Prostate gland (tissue), 2 donors: ENCODE results near the gene CSNK1G1. TPM values are rescaled to one million over a fixed set of nuclear protein-coding genes. Genes with fewer than 3 reads are reported as not detected.

Experiments used
- DNase-seq: peaks from one replicate; pipeline ENCODE4 v3.0.0-alpha.2; 2019; ENCODE audit warnings: low spot score
- H3K27ac ChIP-seq, 2 donors: fragments of 200-600 bp; sonication (generic); 2 replicates each; pipeline ENCODE4 v1.5.1; 2017 to 2019
- H3K27me3 ChIP-seq: fragments of 200-600 bp; sonication (generic); replicated peaks from 2 replicates; pipeline ENCODE4 v1.5.1; 2019; ENCODE audit not compliant: insufficient read depth
- H3K36me3 ChIP-seq, 2 donors: fragments of 200-600 bp; sonication (generic); 1 replicate in 1 of 2; 2 replicates in 1 of 2; pipeline versions ENCODE4 v1.5.1 to v1.8.1; 2017 to 2019
- H3K4me1 ChIP-seq: fragments of 200-600 bp; sonication (generic); replicated peaks from 2 replicates; pipeline ENCODE4 v1.5.1; 2019
- H3K4me3 ChIP-seq, 2 donors: fragments of 200-600 bp; sonication (generic); 2 replicates each; pipeline ENCODE4 v1.5.1; 2017 to 2019
- H3K9me3 ChIP-seq: fragments of 200-600 bp; sonication (generic); 2 replicates; pipeline ENCODE4 v1.5.1; 2017
- POLR2A ChIP-seq: fragments of 450-650 bp; IDR thresholded peaks from one replicate; pipeline ENCODE4 v1.6.1; 2016; ENCODE audit warnings: antibody characterized with exemption, mild to moderate bottlenecking
- POLR2AphosphoS5 ChIP-seq: sonication (generic); formaldehyde crosslinking; IDR thresholded peaks from one replicate; pipeline ENCODE4 v1.6.1; 2017; ENCODE audit warnings: antibody characterized with exemption
- WGBS: methylation state at CpG from one replicate; pipeline ENCODE4 v1.1.5; 2018; 5-methylcytosine and 5-hydroxymethylcytosine counted together
- intact Hi-C: fragments of 100-400 bp; cut with DNase I; formaldehyde crosslinking; loops from one replicate; pipeline ENCODE4 v1.14.2; 2022
- total RNA-seq, 2 donors: library from RNA; depleted of rRNA; stranded (reverse); fragments of >200 nt; gene quantifications; one replicate each; pipeline ENCODE4 v1.1.0, GENCODE V29; 2016
- TF ChIP-seq, protein P1 (sequence below), 4 experiments: fragments of 200-600 bp in 2 of 4; fragments of 450-650 bp in 2 of 4; sonication (generic) in 2 of 4; IDR thresholded peaks; 1 replicate in 3 of 4; 2 replicates in 1 of 4; pipeline ENCODE4 v1.5.1; 2016 to 2019; ENCODE audit warnings: antibody characterized with exemption in 4 of 4, mild to moderate bottlenecking in 2 of 4, moderate library complexity in 2 of 4

The CSNK1G1 gene
- total RNA-seq, 2 donors from 2014 or later = 9.2 to 20.6 TPM

DNA sequence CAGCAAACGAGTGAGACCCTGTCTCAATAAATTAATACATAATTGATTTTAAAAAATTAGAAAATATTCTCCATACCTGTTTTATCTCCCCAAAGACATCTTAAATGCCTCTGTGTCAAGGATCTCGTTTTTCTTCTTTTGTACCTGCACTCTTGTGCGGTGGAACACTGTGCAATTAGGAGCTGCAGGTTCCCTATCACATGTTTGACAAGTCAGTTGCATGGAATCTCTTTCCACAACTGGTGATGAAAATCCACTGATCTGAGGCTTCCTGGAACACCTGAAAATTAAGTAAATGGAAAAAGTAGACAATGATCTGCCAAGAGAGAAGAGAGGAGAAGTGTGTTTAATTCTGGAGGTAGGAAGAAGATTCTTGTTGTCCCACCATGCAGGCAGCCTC is 207.4 kb downstream of the CSNK1G1 start:
- H3K4me3 ChIP-seq = no peak overlapping the region
- H3K36me3 ChIP-seq = no peaks in the 10 kb centered on the region
- intact Hi-C loops = no loop called here
- no peak overlapping the region for H3K27ac ChIP-seq
- WGBS = 75% methylated on average over 3 of the region's 3 CpGs
- no peaks in the 10 kb centered on the region for H3K27me3 ChIP-seq
- H3K9me3 ChIP-seq = no peaks in the 10 kb centered on the region
- H3K4me1 ChIP-seq = peaks cover 4% of the 10 kb centered on the region
- DNase-seq = no peak
- TF ChIP-seq POLR2A (no peak), POLR2AphosphoS5 (no peak)
- TF ChIP-seq, protein P1, sequence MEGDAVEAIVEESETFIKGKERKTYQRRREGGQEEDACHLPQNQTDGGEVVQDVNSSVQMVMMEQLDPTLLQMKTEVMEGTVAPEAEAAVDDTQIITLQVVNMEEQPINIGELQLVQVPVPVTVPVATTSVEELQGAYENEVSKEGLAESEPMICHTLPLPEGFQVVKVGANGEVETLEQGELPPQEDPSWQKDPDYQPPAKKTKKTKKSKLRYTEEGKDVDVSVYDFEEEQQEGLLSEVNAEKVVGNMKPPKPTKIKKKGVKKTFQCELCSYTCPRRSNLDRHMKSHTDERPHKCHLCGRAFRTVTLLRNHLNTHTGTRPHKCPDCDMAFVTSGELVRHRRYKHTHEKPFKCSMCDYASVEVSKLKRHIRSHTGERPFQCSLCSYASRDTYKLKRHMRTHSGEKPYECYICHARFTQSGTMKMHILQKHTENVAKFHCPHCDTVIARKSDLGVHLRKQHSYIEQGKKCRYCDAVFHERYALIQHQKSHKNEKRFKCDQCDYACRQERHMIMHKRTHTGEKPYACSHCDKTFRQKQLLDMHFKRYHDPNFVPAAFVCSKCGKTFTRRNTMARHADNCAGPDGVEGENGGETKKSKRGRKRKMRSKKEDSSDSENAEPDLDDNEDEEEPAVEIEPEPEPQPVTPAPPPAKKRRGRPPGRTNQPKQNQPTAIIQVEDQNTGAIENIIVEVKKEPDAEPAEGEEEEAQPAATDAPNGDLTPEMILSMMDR (IDR thresholded peaks at IDR 0.05) = no peak

DNA sequence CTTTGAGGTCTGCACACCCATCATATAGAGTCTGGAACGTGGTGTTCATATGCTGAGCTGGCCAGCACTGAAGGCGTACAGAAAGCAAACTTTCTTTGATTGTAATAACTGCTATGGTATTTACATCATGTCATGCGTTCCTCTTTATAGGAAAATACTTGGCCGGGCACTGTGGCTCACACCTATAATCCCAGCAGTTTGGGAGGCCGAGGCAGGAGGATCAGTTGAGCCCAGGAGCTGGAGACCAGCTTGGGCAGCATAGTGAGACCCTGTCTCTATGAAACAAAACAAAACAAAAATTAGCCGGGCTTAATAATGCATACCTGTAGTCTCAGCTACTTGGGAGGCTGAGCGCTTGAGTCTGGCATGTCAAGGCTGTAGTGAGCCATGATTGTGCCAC is 207.8 kb downstream of the CSNK1G1 start:
- DNase-seq = no peak
- Histone ChIP-seq H3K9me3 (no peaks in the 10 kb centered on the region), H3K36me3 (no peaks in the 10 kb centered on the region), H3K4me3 (no peak overlapping the region), H3K4me1 (peaks cover 4% of the 10 kb centered on the region), H3K27me3 (no peaks in the 10 kb centered on the region), H3K27ac (no peak overlapping the region)
- intact Hi-C loops = no loop called here
- no peak for TF ChIP-seq POLR2AphosphoS5
- TF ChIP-seq, protein P1 (IDR thresholded peaks at IDR 0.05) = no peak
- WGBS = 74% methylated on average over 7 of the region's 7 CpGs

DNA sequence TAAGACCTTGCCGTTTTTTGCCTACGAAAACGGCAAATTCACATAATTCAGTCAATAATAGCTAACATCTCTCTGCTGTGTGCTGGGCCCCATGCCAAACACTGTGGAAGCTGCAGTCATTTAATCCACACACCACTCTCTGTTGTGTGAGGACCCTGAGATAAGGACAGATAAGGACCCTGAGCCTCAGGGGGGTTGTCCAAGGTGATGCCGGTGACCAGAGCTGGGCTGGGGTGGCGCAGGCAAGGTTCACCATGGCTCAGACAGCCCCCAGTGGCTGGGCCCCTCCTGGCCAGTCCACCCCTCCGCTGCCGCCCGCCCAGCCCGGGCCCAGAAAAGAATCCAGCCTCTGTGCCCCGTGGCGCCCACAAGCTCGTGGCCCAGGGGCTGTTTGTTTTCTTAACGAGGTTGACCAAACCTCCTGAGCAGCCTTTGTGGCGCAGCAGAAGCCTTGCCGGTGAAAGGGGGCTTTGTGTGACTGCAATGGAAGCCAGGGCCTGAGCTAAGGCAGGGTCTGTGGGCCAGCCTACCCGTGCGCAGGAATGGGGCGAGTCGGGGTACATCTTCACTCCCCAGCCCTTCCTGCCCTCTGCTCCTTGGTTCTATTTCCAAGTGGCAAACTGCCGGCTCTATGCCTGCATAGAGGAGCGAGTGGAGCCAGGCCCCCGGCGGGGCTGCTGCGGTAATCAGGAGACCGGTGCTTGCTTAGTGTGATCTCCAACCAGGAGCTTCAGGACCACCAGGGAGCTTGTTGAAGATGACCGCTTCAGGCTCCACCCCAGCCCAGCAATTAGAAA is 208.9 kb downstream of the CSNK1G1 start:
- H3K4me3 ChIP-seq = no peak overlapping the region
- peaks cover 2% of the 10 kb centered on the region for H3K4me1 ChIP-seq
- no peak for TF ChIP-seq POLR2A
- TF ChIP-seq, protein P1 (IDR thresholded peaks at IDR 0.05) = no peak
- TF ChIP-seq POLR2AphosphoS5 = no peak
- H3K27me3 ChIP-seq = no peaks in the 10 kb centered on the region
- no peaks in the 10 kb centered on the region for H3K9me3 ChIP-seq
- H3K36me3 ChIP-seq = no peaks in the 10 kb centered on the region
- H3K27ac ChIP-seq = no peak overlapping the region
- DNase-seq = no peak
- intact Hi-C loops = no loop called here
- 62% methylated on average over 26 of the region's 26 CpGs for WGBS

DNA sequence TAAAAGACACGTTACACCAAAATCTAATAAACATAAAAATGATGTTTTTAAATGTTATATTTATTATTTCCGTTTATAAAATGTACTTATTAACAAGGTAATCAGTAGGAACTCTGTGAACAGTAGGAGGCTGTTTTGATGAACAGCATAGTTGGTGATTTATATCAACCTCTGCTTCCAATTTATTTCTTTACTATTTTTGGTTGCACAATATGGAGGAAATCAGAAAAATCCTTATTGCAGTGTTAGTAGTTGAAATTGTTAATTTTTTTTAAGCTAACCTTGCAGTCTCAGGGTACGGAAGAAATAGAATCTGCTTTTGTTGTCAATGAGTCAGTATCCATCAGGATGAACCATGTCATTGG is 209.5 kb downstream of the CSNK1G1 start:
- Histone ChIP-seq H3K4me1 (no peaks in the 10 kb centered on the region), H3K36me3 (no peaks in the 10 kb centered on the region), H3K27ac (no peak overlapping the region), H3K27me3 (no peaks in the 10 kb centered on the region), H3K4me3 (no peak overlapping the region), H3K9me3 (no peaks in the 10 kb centered on the region)
- TF ChIP-seq POLR2A (no peak), POLR2AphosphoS5 (no peak)
- TF ChIP-seq, protein P1 (IDR thresholded peaks at IDR 0.05) = no peak
- DNase-seq = no peak
- WGBS = 70% methylated on average over 3 of the region's 3 CpGs
- intact Hi-C loops = no loop called here

DNA sequence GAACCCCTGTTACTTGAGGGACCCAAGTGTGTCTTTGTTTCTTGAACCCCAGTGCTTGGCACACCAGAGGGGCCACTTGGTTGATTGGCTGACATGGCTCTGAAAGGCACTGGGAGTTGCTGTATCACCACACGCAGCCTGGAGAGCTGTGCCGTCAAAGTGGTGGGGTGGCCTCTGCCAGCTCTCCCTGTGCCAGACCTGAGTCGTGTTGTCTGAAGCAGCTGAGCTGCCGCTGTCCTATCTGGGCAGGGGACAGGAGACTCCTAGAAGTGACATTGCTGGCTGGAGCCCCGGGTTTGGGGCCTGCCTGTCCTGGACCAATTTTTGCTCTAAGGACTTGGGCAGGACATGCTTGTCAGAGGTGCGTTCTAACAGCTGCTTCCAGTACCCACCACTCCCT is 209.9 kb downstream of the CSNK1G1 start:
- DNase-seq = no peak
- no peaks in the 10 kb centered on the region for H3K9me3 ChIP-seq
- no peak overlapping the region for H3K27ac ChIP-seq
- TF ChIP-seq POLR2AphosphoS5 = no peak
- TF ChIP-seq, protein P1 (IDR thresholded peaks at IDR 0.05) = no peak
- TF ChIP-seq POLR2A = no peak
- no peaks in the 10 kb centered on the region for H3K36me3 ChIP-seq
- intact Hi-C loops = no loop called here
- no peaks in the 10 kb centered on the region for H3K4me1 ChIP-seq
- H3K4me3 ChIP-seq = no peak overlapping the region
- 48% methylated on average over 6 of the region's 6 CpGs for WGBS
- no peaks in the 10 kb centered on the region for H3K27me3 ChIP-seq
